Esophagus squamous epithelium (tissue), 4 donors: ENCODE measurements around the gene DMAP1.

Experiments
- POLR2A ChIP-seq, 4 donors: fragments of 450-650 bp; IDR thresholded peaks; one replicate each; pipeline ENCODE4 v1.6.1; 2017; ENCODE audit warnings: antibody characterized with exemption in 4 of 4, mild to moderate bottlenecking in 4 of 4, moderate library complexity in 3 of 4
- TF ChIP-seq, protein P1 (sequence below), 6 experiments: fragments of 450-650 bp in 4 of 6; fragments of 200-600 bp in 2 of 6; sonication (generic) in 2 of 6; IDR thresholded peaks; one replicate each; pipeline ENCODE4 v1.5.1; 2016 to 2019; ENCODE audit warnings: antibody characterized with exemption in 6 of 6, mild to moderate bottlenecking in 4 of 6, moderate library complexity in 4 of 6

DNA sequence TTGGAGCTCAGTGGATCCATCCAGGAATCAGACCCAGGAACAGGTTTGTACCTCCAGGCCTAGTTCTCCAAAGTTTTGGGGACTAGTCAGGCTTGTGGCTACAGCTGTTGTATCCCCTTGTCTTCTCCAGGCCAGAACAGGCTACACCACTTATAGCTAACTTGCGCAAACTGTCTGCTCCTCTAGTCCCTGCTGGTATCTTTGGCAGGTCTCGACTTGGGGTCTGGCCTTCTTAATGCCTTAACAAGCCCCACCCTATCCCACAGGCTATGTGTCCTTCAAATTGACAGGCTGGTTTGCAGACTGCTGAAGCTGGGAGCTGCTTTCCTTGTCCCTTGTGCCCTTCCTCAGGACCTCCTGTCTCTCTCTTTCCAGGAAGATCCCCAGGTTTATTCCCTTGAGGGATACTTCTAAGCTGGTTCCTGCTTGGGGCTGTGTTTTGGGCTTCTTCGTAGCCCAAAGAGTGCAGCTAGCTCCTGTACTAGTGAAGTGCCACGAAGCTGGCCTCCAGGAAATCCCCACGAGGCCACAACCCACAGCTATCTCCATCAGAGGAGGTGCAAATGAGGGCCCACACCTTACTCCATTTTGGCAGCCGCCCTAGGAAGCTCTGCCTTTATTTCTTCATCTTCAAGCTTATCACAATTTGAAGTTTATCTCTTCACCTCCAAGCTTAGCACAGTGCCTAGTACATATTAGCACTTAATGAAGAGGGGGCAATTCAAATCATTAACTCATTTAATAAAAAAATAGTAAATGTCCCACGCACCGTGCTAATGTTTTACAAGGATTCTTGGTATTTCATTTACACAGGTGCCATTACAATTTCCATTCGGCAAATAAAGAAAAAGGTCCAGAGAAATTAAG, 683 bp upstream of the DMAP1 start:
- TF ChIP-seq, protein P1, sequence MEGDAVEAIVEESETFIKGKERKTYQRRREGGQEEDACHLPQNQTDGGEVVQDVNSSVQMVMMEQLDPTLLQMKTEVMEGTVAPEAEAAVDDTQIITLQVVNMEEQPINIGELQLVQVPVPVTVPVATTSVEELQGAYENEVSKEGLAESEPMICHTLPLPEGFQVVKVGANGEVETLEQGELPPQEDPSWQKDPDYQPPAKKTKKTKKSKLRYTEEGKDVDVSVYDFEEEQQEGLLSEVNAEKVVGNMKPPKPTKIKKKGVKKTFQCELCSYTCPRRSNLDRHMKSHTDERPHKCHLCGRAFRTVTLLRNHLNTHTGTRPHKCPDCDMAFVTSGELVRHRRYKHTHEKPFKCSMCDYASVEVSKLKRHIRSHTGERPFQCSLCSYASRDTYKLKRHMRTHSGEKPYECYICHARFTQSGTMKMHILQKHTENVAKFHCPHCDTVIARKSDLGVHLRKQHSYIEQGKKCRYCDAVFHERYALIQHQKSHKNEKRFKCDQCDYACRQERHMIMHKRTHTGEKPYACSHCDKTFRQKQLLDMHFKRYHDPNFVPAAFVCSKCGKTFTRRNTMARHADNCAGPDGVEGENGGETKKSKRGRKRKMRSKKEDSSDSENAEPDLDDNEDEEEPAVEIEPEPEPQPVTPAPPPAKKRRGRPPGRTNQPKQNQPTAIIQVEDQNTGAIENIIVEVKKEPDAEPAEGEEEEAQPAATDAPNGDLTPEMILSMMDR (IDR thresholded peaks at IDR 0.05), result no peak
- TF ChIP-seq POLR2A (IDR thresholded peaks at IDR 0.05), result no peak
